Mucosa of descending colon (tissue), 3 donors: Measurements from ENCODE around the gene VIP. TPM values are rescaled to one million over a fixed set of nuclear protein-coding genes. Genes with fewer than 3 reads are reported as not detected.
"Not testable (repeated sequence)": the region's sequence is repeated elsewhere in the genome, so short reads cannot be mapped to it uniquely, and the experiment has no call there.

Experiments
- ATAC-seq: fragments of 200-7000 bp; cut with Tn5 transposase; one replicate; pipeline ENCODE4 v1.9.1; 2020; ENCODE audit warnings: mild to moderate bottlenecking, moderate library complexity
- DNase-seq, 3 donors: peaks; one replicate each; pipeline ENCODE4 v3.0.0-alpha.2; 2020
- H3K36me3 ChIP-seq: fragments of 200-600 bp; one replicate; pipeline ENCODE4 v1.8.0; 2021; ENCODE audit warnings: low read depth, mild to moderate bottlenecking
- H3K4me1 ChIP-seq: fragments of 200-600 bp; one replicate; pipeline ENCODE4 v1.8.0; 2021; ENCODE audit warnings: low read depth, mild to moderate bottlenecking
- H3K4me3 ChIP-seq: fragments of 200-600 bp; one replicate; pipeline ENCODE4 v1.8.0; 2021; ENCODE audit warnings: mild to moderate bottlenecking
- H3K9me3 ChIP-seq: fragments of 200-600 bp; one replicate; pipeline ENCODE4 v1.8.0; 2021; ENCODE audit warnings: mild to moderate bottlenecking
- CTCF ChIP-seq: fragments of 200-600 bp; IDR thresholded peaks from one replicate; pipeline ENCODE4 v1.8.0; 2022; ENCODE audit warnings: antibody characterized with exemption, mild to moderate bottlenecking
- intact Hi-C, 2 donors: fragments of 100-400 bp; cut with DNase I in 1 of 2; cut with micrococcal nuclease in 1 of 2; formaldehyde crosslinking; loops; one replicate each; pipeline versions ENCODE4 v1.11.0 to v1.11.1; 2022; cut with DNase I, micrococcal nuclease
- long read RNA-seq, 2 donors: library from polyadenylated mRNA; unstranded; transcript quantifications; one replicate each; pipeline ENCODE4 v2.0.0, GENCODE V29; 2019 to 2021
- total RNA-seq, 3 donors: library from RNA; stranded (reverse); fragmentation: NEBNext Ultra II Directional in 2 of 3; extraction: Animal tissue kit (Norgen Biotek cat#: 25700) in 2 of 3; gene quantifications; one replicate each; pipeline versions ENCODE4 v1.2.1 to v1.2.4, GENCODE V29; 2021 to 2023
- donor health status: DM: no; HTN: no; CAD: no; lungs with moderate emphysema.
- donor health status: DM: no; HTN: no; CAD: no.
- donor health status: DM: no; HTN: yes; CAD: no.

Gene VIP
- total RNA-seq, result 10 to 100 TPM in 1 of 3 donors, 1 to 10 TPM in 2; 6.7 to 50.2 (median 8.9) TPM
- long read RNA-seq, donor 1, transcript VIP-202 (7 exons, 1,584 nt), result major isoform, 79 of 115 reads
- long read RNA-seq, donor 1, transcript VIP-201 (7 exons, 1,581 nt), result minor isoform, 13 of 115 reads
- long read RNA-seq, donor 1, partial matches to known transcripts, result 1 of 115 reads
- long read RNA-seq, donor 1, other reads (novel, unspliced or antisense), result 22 of 115 reads
- long read RNA-seq, donor 2, transcript VIP-202 (7 exons, 1,584 nt), result major isoform, 20 of 27 reads
- long read RNA-seq, donor 2, partial matches to known transcripts, result 1 of 27 reads
- long read RNA-seq, donor 2, other reads (novel, unspliced or antisense), result 5 of 27 reads

- DNase-seq (no peak), ATAC-seq (no peak)
- TF ChIP-seq CTCF, result no peak
- Histone ChIP-seq H3K9me3 (no peaks in the 10 kb centered on the region), H3K4me1 (no peaks in the 10 kb centered on the region), H3K36me3 (no peaks in the 10 kb centered on the region), H3K4me3 (no peak within 1 kb of the TSS)
- intact Hi-C loops, result no loop called here
Observed at GRCh38 chr6:152750694-152751093, at the start of gene VIP. VIP (plus strand) TSS chr6:152750797; CDS start chr6:152752178, 1,381 bp downstream.

GRCh38 chr6:152701081-152701862, 49.3 kb upstream of the VIP start:
- Histone ChIP-seq H3K4me3 (no peak overlapping the region), H3K4me1 (no peaks in the 10 kb centered on the region), H3K9me3 (no peaks in the 10 kb centered on the region), H3K36me3 (no peaks in the 10 kb centered on the region)
- no peak for TF ChIP-seq CTCF
- intact Hi-C loops, result no loop called here
- ATAC-seq (no peak), DNase-seq (no peak)

GRCh38 chr6:152701863-152702401, 48.7 kb upstream of the VIP start:
- no peak for TF ChIP-seq CTCF
- no peak for ATAC-seq
- intact Hi-C loops, result no loop called here
- no peaks in the 10 kb centered on the region for H3K4me1 ChIP-seq
- no peaks in the 10 kb centered on the region for H3K9me3 ChIP-seq
- DNase-seq, result no peak
- H3K36me3 ChIP-seq, result no peaks in the 10 kb centered on the region
- no peak overlapping the region for H3K4me3 ChIP-seq

GRCh38 chr6:152703750-152704149, 46.8 kb upstream of the VIP start:
- ATAC-seq, DNase-seq, H3K4me1 ChIP-seq, H3K4me3 ChIP-seq, intact Hi-C loops, H3K9me3 ChIP-seq, H3K36me3 ChIP-seq: not testable (repeated sequence)

- H3K4me3 ChIP-seq, result no peak overlapping the region
- H3K4me1 ChIP-seq, result no peaks in the 10 kb centered on the region
- TF ChIP-seq CTCF, result no peak
- peaks cover 9% of the 10 kb centered on the region for H3K9me3 ChIP-seq
- DNase-seq (no peak), ATAC-seq (no peak)
- no peaks in the 10 kb centered on the region for H3K36me3 ChIP-seq
- intact Hi-C loops, result no loop called here
Observed at GRCh38 chr6:152705327-152705726, 45.3 kb upstream of the VIP start.

GRCh38 chr6:152716322-152716721, 34.3 kb upstream of the VIP start:
- ATAC-seq, result no peak
- TF ChIP-seq CTCF, result no peak
- no peak overlapping the region for H3K4me3 ChIP-seq
- no peaks in the 10 kb centered on the region for H3K4me1 ChIP-seq
- no peaks in the 10 kb centered on the region for H3K36me3 ChIP-seq
- DNase-seq, result no peak
- no peaks in the 10 kb centered on the region for H3K9me3 ChIP-seq
- intact Hi-C loops, result no loop called here
